ENCODE data around the gene CYTL1.

CYTL1 gene

DNA sequence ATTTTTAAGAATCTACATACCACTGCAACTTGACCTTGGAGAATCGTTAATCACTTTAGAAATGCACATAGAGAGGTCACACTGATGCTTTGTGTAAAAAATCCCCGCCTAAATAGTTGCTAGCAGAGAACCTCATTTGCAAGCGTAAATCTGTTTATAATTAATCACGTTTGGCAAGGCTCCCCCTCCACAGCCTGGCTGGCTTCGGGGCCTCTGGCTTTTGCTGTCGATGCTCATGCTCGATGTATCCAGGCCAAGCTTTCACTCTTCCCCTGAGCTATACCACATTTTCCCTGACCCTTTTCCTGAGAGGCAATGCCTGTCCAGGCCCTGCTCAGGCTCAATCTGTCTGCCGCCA, 23.4 kb downstream of the CYTL1 start:
- no peak overlapping the region for H3K4me3 ChIP-seq (ENCODE audit: low read length)
- peaks cover 2% of the 10 kb centered on the region; the same call in 1 of the 2 replicates for H3K4me1 ChIP-seq (ENCODE audit: insufficient read depth, low read length)
- no peak overlapping the region for H3K27ac ChIP-seq (ENCODE audit: low read length)
- peaks cover 11% of the 10 kb centered on the region; the same call in 1 of the 2 replicates for H3K27me3 ChIP-seq (ENCODE audit: insufficient read depth, low read length)
- H3K36me3 ChIP-seq (ENCODE audit: insufficient read depth, low read depth, low read length): no peaks in the 10 kb centered on the region
- H3K9me3 ChIP-seq (ENCODE audit: insufficient read depth, low read depth, low read length): no peaks in the 10 kb centered on the region
- H3K9ac ChIP-seq (ENCODE audit: low read depth, low read length): no peak overlapping the region

DNA sequence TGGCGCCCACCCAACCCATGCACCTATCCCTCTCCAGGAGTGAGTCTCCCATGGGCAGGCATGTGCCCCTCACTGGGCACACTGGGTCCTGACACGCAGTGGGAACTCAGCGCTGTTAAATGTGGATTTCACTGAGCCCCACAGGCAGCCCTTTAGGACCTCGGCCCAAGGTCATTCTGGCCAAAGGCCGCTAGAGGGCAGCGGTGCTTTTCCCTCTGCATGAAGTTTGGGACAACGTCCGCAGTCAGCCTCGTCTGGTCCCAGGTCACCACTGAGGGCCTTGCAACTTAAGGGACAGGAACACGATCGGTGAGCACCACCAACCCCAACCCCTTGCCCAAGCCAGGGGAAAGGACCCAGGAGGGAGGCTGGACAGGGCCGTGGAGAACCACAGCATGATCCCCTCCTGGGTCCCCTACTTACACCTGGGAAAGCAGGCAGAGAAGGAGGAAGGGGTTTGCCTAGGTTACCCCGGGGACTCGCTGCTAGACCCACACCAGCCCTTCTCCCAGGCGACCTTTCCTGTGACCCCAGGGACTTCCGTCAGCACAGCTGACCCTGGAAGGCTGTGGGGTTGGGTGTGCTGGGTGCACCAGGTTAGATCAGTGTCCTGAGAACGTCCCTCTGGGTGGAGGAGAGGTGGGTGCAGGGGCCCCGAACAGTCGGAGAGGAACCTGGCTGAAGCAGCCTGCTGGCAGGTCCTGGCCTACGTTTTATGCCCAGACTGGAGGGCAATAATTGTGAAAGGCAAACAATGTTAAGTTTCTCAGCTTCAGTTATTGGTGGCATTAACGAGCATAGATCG, 24.0 kb downstream of the CYTL1 start:
- H3K4me3 ChIP-seq (ENCODE audit: low read length): no peak overlapping the region
- H3K27me3 ChIP-seq (ENCODE audit: insufficient read depth, low read length): peaks cover 11% of the 10 kb centered on the region; the same call in 1 of the 2 replicates

DNA sequence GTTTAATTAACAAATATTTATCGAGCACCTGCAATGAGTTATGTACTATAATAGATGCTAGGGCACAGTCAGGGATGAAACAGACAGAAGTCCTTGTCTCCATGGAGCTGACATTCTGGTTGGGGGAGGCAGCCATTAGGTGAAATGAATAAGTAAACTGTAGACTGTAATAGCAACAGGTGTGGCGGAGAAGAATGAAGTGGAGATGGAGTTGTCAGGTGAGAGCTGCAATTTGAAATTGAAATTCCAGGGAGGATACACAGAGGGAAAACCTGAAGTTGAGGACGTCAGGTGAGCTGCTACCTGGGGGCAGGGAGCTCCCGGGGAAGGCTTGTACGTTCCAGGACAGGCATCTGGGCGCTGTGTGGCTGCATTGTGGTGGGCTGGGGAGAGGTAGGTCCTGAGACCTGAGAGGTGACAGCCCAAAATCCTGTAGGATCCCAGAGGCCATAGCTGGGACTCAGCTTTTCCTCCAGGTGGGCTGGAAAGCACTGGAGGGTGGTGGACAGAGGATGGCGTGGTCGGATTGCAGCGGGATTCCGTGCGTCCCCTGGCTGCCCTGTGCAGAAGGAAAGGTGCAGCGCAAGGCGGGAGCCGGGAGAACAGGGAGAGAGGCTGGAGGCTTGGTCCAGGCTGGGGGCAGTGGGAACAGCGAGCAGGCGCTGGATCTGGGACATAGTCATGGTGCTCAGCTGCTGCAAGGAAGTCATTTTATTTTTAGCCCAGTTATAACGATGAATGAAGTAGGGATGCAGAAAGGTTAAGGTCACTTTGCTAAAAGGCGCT, 24.8 kb downstream of the CYTL1 start:
- Histone ChIP-seq H3K9me3 (ENCODE audit: insufficient read depth, low read depth, low read length) (no peaks in the 10 kb centered on the region), H3K4me3 (ENCODE audit: low read length) (no peak overlapping the region), H3K9ac (ENCODE audit: low read depth, low read length) (no peak overlapping the region), H3K27me3 (ENCODE audit: insufficient read depth, low read length) (peaks cover 11% of the 10 kb centered on the region; the same call in 1 of the 2 replicates), H3K36me3 (ENCODE audit: insufficient read depth, low read depth, low read length) (no peaks in the 10 kb centered on the region), H3K27ac (ENCODE audit: low read length) (no peak overlapping the region), H3K4me1 (ENCODE audit: insufficient read depth, low read length) (peaks cover 2% of the 10 kb centered on the region; the same call in 1 of the 2 replicates)

More for the DNA sequence above, 24.0 kb downstream of the CYTL1 start:
- H3K36me3 ChIP-seq (ENCODE audit: insufficient read depth, low read depth, low read length): no peaks in the 10 kb centered on the region
- peaks cover 2% of the 10 kb centered on the region; the same call in 1 of the 2 replicates for H3K4me1 ChIP-seq (ENCODE audit: insufficient read depth, low read length)
- H3K27ac ChIP-seq (ENCODE audit: low read length): no peak overlapping the region
- no peaks in the 10 kb centered on the region for H3K9me3 ChIP-seq (ENCODE audit: insufficient read depth, low read depth, low read length)
- H3K9ac ChIP-seq (ENCODE audit: low read depth, low read length): no peak overlapping the region

DNA sequence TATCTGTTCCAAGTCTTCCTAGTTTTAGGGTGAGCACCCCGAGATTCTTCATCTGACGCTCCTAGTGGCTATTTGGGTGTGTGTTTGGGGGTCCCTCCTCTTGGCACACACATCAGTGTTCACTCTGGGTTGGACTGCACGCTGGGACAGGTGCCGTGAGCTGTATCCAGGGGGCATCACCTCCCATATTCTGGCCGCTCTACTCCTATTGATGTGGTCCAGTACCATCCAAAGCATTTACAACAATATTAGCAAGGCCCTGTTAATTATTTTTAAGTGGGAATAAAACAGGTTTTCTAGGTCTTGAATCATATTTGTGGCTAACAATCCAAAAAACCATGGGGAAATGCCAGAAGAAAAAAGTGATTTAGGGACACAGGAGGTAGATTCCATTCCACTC, 26.4 kb downstream of the CYTL1 start:
- Histone ChIP-seq H3K4me3 (ENCODE audit: low read length) (no peak overlapping the region), H3K36me3 (ENCODE audit: insufficient read depth, low read depth, low read length) (no peaks in the 10 kb centered on the region), H3K4me1 (ENCODE audit: insufficient read depth, low read length) (peaks cover 2% of the 10 kb centered on the region; the same call in 1 of the 2 replicates), H3K27ac (ENCODE audit: low read length) (no peak overlapping the region), H3K9ac (ENCODE audit: low read depth, low read length) (no peak overlapping the region), H3K9me3 (ENCODE audit: insufficient read depth, low read depth, low read length) (no peaks in the 10 kb centered on the region), H3K27me3 (ENCODE audit: insufficient read depth, low read length) (peaks cover 11% of the 10 kb centered on the region; the same call in 1 of the 2 replicates)

DNA sequence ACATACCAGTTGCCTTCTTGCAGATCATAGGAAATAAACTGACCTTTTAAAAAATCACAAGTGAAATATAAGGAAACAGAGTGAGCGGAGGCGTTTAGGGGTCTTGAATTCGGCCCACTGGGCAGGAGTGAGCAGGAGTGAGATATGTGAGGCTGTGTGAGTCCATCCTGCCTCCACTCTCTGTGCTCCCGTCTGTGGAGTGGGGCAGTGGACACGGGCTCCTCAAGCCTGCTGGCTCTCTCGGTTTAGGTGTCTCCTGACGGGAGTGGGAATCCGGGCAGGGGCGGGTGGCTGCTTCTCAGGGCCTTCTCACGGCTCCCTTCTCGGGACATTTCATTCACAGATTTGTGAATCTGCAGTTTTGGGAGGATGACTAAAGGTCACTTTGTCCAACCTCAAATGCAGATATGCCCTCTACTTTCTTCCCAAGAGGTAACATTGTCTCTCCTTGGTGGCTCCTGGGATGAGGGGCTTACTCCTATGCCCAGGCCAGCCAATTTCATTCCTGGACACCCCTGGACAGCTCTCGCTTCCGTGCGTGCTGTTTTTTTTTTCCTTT, 27.6 kb downstream of the CYTL1 start:
- peaks cover 11% of the 10 kb centered on the region; the same call in 1 of the 2 replicates for H3K27me3 ChIP-seq (ENCODE audit: insufficient read depth, low read length)
- H3K9me3 ChIP-seq (ENCODE audit: insufficient read depth, low read depth, low read length): no peaks in the 10 kb centered on the region
- H3K36me3 ChIP-seq (ENCODE audit: insufficient read depth, low read depth, low read length): no peaks in the 10 kb centered on the region
- H3K9ac ChIP-seq (ENCODE audit: low read depth, low read length): no peak overlapping the region
- no peak overlapping the region for H3K27ac ChIP-seq (ENCODE audit: low read length)
- no peak overlapping the region for H3K4me3 ChIP-seq (ENCODE audit: low read length)
- peaks cover 2% of the 10 kb centered on the region; the same call in 1 of the 2 replicates for H3K4me1 ChIP-seq (ENCODE audit: insufficient read depth, low read length)

DNA sequence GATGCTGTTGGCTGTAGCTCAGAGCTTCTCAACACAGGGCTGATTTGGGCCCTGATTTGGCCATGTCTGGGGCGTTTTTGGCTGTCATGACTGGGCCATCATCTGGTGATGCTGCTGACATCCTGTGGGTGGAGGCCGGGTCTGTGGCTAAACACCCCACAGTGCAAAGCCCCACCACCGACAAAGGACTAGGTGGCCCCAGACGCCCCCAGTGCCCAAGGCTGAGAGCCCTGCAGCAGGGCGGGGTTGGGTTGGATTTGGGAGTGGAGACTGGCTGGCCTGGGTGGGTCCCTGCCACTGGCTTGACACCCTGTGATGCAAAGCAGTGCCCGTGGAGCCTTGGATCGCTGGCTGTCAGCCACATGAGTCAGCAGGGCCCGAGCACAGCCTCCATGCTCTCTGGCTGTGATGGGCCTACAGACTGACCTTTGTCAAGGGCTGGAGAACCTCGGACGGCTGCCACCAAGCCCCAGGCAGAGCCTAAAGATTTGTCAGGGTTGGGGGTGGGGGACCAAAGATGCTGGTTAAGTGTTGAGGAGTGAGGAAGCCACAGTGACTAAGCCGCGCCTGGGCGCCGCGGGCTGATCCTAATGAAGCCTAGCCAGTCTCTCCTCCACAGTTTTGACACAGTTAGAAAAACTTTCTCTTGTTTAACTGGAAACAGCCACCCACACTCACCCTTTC, 28.3 kb downstream of the CYTL1 start:
- H3K4me1 ChIP-seq (ENCODE audit: insufficient read depth, low read length): peaks cover 2% of the 10 kb centered on the region; the same call in 1 of the 2 replicates
- H3K27me3 ChIP-seq (ENCODE audit: insufficient read depth, low read length): peaks cover 11% of the 10 kb centered on the region; the same call in 1 of the 2 replicates
- H3K36me3 ChIP-seq (ENCODE audit: insufficient read depth, low read depth, low read length): no peaks in the 10 kb centered on the region
- H3K4me3 ChIP-seq (ENCODE audit: low read length): no peak overlapping the region
- H3K9me3 ChIP-seq (ENCODE audit: insufficient read depth, low read depth, low read length): no peaks in the 10 kb centered on the region
- H3K27ac ChIP-seq (ENCODE audit: low read length): no peak overlapping the region
- H3K9ac ChIP-seq (ENCODE audit: low read depth, low read length): no peak overlapping the region

DNA sequence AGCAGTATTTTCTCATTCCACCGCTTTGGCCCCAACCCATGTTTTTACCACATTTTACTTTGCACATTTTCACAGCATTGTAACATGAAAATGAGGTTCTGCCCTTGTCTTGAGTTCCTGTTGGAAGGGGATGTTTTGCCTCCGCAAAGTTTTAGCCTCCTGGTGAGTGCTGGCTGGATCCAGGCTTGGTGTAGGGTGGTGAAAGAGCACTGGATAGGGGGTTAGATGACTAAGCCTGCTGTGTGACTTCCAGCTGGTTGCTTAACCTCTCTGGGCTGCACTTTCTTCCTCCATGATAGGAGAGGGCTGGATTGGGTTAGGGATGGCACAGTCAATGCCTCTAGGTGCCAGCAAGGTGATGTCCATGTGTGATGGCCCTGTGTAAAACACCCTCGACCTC, 28.9 kb downstream of the CYTL1 start:
- H3K36me3 ChIP-seq (ENCODE audit: insufficient read depth, low read depth, low read length): no peaks in the 10 kb centered on the region
- no peak overlapping the region for H3K4me3 ChIP-seq (ENCODE audit: low read length)
- H3K9ac ChIP-seq (ENCODE audit: low read depth, low read length): no peak overlapping the region
- H3K4me1 ChIP-seq (ENCODE audit: insufficient read depth, low read length): 0 out of 2 replicates have a peak, but pooled peaks cover 1% of the 10 kb centered on the region
- H3K9me3 ChIP-seq (ENCODE audit: insufficient read depth, low read depth, low read length): no peaks in the 10 kb centered on the region
- peaks cover 11% of the 10 kb centered on the region; the same call in 1 of the 2 replicates for H3K27me3 ChIP-seq (ENCODE audit: insufficient read depth, low read length)
- H3K27ac ChIP-seq (ENCODE audit: low read length): no peak overlapping the region

DNA sequence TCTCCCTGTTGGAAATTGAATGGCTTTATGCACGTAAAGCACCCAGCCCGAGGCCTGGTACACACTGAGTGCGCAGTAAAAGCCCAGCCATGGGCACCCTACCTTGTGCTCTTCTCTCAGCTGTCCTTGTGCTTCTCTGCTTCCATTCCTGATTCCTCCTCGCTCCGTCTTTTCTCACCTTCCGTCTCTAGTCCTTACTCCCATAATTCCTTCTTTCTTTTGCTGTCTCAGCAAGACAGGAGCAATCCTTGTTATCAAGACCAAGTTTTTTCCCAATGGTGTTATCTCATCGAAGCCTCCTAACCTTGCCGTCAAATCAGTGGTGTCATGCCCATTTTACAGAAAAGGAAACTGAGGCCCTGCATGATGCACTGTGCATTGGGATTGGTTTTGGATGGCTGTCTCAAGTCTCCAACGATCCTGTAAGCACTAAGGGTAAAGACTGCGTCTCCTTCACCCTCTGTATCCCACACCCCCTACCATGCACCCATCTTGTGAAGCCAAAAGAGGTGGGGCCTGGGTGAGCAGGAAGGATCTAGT, 30.1 kb downstream of the CYTL1 start:
- no peak overlapping the region for H3K9ac ChIP-seq (ENCODE audit: low read depth, low read length)
- no peak overlapping the region for H3K27ac ChIP-seq (ENCODE audit: low read length)
- H3K4me3 ChIP-seq (ENCODE audit: low read length): no peak overlapping the region
- H3K36me3 ChIP-seq (ENCODE audit: insufficient read depth, low read depth, low read length): no peaks in the 10 kb centered on the region
- peaks cover 1% of the 10 kb centered on the region; the same call in 1 of the 2 replicates for H3K27me3 ChIP-seq (ENCODE audit: insufficient read depth, low read length)
- no peaks in the 10 kb centered on the region for H3K4me1 ChIP-seq (ENCODE audit: insufficient read depth, low read length)
- H3K9me3 ChIP-seq (ENCODE audit: insufficient read depth, low read depth, low read length): no peaks in the 10 kb centered on the region

DNA sequence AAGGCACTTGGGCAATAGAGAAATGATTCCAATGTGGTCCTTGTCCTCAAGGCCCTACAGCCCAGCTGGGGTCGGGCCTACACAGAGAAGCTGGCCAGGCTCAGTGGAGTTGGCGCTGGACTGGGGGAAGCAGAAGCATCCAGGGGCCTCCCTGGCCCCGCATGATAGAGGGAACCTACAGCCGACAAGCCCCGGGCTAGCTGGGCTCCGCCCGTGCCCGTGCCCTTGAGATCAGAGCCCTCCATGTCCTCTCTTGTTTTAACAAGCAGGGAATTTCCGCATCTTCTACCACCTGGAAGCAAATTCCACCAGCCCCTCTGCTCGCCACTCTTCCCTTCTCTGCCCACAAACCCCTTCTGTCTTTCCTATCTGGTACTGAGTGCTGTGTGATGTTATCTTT, 31.6 kb downstream of the CYTL1 start:
- no peaks in the 10 kb centered on the region for H3K36me3 ChIP-seq (ENCODE audit: insufficient read depth, low read depth, low read length)
- H3K9ac ChIP-seq (ENCODE audit: low read depth, low read length): no peak overlapping the region
- H3K4me1 ChIP-seq (ENCODE audit: insufficient read depth, low read length): no peaks in the 10 kb centered on the region
- no peak overlapping the region for H3K4me3 ChIP-seq (ENCODE audit: low read length)
- H3K27me3 ChIP-seq (ENCODE audit: insufficient read depth, low read length): no peaks in the 10 kb centered on the region
- H3K9me3 ChIP-seq (ENCODE audit: insufficient read depth, low read depth, low read length): no peaks in the 10 kb centered on the region
- no peak overlapping the region for H3K27ac ChIP-seq (ENCODE audit: low read length)

DNA sequence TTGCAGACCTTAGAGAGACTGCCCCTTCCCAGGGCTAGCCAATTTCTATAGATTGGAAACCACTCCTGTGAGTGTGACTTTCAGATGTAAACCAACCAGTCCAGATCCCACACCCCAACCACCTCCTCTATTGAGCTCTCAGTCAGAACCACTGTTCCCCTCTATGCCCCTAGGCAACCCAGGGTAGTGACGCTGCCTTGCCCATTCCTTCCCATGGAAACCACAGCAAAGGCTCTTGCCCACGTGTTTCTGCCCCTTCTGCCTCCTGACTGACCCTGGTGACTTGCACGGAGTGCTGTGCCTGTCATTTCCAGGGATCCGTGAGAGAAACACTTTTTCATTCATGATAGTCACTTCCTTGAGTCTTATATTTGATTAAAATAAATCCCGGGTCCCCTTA, 32.4 kb downstream of the CYTL1 start:
- no peak overlapping the region for H3K9ac ChIP-seq (ENCODE audit: low read depth, low read length)
- no peak overlapping the region for H3K27ac ChIP-seq (ENCODE audit: low read length)
- H3K27me3 ChIP-seq (ENCODE audit: insufficient read depth, low read length): no peaks in the 10 kb centered on the region
- H3K4me3 ChIP-seq (ENCODE audit: low read length): no peak overlapping the region
- no peaks in the 10 kb centered on the region for H3K9me3 ChIP-seq (ENCODE audit: insufficient read depth, low read depth, low read length)
- H3K4me1 ChIP-seq (ENCODE audit: insufficient read depth, low read length): no peaks in the 10 kb centered on the region
- no peaks in the 10 kb centered on the region for H3K36me3 ChIP-seq (ENCODE audit: insufficient read depth, low read depth, low read length)

DNA sequence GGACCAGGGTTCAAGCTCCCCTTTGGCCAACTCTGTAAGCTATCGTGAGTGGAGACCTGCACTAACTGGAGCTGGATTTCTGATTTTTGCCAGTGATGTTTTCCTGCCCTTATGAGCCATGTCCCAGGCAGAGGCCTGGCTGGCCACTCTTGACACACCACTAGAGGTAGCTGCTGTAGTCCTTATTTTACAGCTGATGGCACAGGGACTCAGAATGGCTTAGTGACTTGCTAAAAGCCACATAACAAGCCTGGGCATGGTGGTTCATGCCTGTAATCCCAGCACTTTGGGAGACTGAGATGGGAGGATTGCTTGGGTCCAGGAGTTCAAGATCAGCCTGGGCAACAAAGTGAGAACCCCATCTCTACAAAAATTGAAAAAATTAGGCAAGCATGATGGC, 33.4 kb downstream of the CYTL1 start:
- H3K9ac ChIP-seq (ENCODE audit: low read depth, low read length): no peak overlapping the region
- no peak overlapping the region for H3K4me3 ChIP-seq (ENCODE audit: low read length)
- no peaks in the 10 kb centered on the region for H3K9me3 ChIP-seq (ENCODE audit: insufficient read depth, low read depth, low read length)
- H3K27me3 ChIP-seq (ENCODE audit: insufficient read depth, low read length): no peaks in the 10 kb centered on the region
- H3K4me1 ChIP-seq (ENCODE audit: insufficient read depth, low read length): no peaks in the 10 kb centered on the region
- H3K27ac ChIP-seq (ENCODE audit: low read length): no peak overlapping the region
- H3K36me3 ChIP-seq (ENCODE audit: insufficient read depth, low read depth, low read length): no peaks in the 10 kb centered on the region
